Naive thymus-derived CD4-positive, alpha-beta T cell (primary cell): ENCODE measurements around the gene SACS. TPM values are rescaled to one million over a fixed set of nuclear protein-coding genes. Genes with fewer than 3 reads are reported as not detected.

Experiments used
- ATAC-seq: fragments of 150-1000 bp; cut with Tn5 transposase; 2 replicates; pipeline ENCODE4 v1.10.0; 2021; ENCODE audit warnings: mild to moderate bottlenecking, moderate library complexity
- CTCF ChIA-PET: fragments of 350-600 bp; sonication (Branson Sonifier 250); formaldehyde crosslinking; loops from one replicate; lab custom pipeline; 2021; ENCODE audit warnings: antibody characterized with exemption; lab: Charles Lee
- POLR2A ChIA-PET: fragments of 350-600 bp; sonication (Branson Sonifier 250); formaldehyde crosslinking; loops from one replicate; lab custom pipeline; 2021; ENCODE audit warnings: antibody characterized with exemption, inconsistent platforms; lab: Charles Lee
- DNase-seq, 9 donors: peaks; one replicate each; pipeline versions ENCODE4 v3.0.0 to v3.0.0-alpha.2; 2020 to 2022; ENCODE audit warnings: mixed read lengths in 1 of 9
- H3K27ac ChIP-seq: one replicate; pipeline ENCODE4 v1.7.0; 2013; ENCODE audit warnings: mild to moderate bottlenecking, low read depth, low read length, moderate library complexity
- H3K27me3 ChIP-seq, 2 donors: one replicate each; pipeline ENCODE4 v1.7.0; 2013; ENCODE audit warnings: low read length in 2 of 2, mild to moderate bottlenecking in 2 of 2, moderate library complexity in 2 of 2; ENCODE audit not compliant: control insufficient read depth in 2 of 2, insufficient read depth in 2 of 2
- H3K36me3 ChIP-seq, 3 experiments: 1 replicate in 2 of 3; 2 replicates in 1 of 3; pipeline ENCODE4 v1.7.0; 2013; ENCODE audit warnings: low read length in 3 of 3, mild to moderate bottlenecking in 3 of 3, moderate library complexity in 1 of 3; ENCODE audit not compliant: insufficient read depth in 3 of 3, control insufficient read depth in 2 of 3
- H3K4me1 ChIP-seq, 2 donors: one replicate each; pipeline ENCODE4 v1.7.0; 2013; ENCODE audit warnings: low read length in 2 of 2, mild to moderate bottlenecking in 2 of 2, moderate library complexity in 1 of 2; ENCODE audit not compliant: control insufficient read depth in 2 of 2, insufficient read depth in 2 of 2
- H3K4me3 ChIP-seq: 2 replicates; pipeline ENCODE4 v1.7.0; 2013; ENCODE audit warnings: mild to moderate bottlenecking, low read length
- H3K9me3 ChIP-seq, 3 experiments: 1 replicate in 2 of 3; 2 replicates in 1 of 3; pipeline ENCODE4 v1.7.0; 2013; ENCODE audit warnings: low read length in 3 of 3; ENCODE audit not compliant: control insufficient read depth in 2 of 3
- H3K27ac Mint-ChIP-seq, 9 donors: one replicate each; pipeline ENCODE4 v1.8.0; 2020 to 2022; ENCODE audit warnings: mixed read lengths in 9 of 9, mild to moderate bottlenecking in 8 of 9, moderate library complexity in 5 of 9, inconsistent platforms in 2 of 9
- H3K27me3 Mint-ChIP-seq, 5 donors: one replicate each; pipeline ENCODE4 v1.8.0; 2021 to 2022; ENCODE audit warnings: mixed read lengths in 5 of 5, mild to moderate bottlenecking in 1 of 5
- H3K36me3 Mint-ChIP-seq, 5 donors: one replicate each; pipeline ENCODE4 v1.8.0; 2020 to 2022; ENCODE audit warnings: mixed read lengths in 5 of 5, mild to moderate bottlenecking in 3 of 5, inconsistent platforms in 1 of 5
- H3K4me1 Mint-ChIP-seq, 7 donors: one replicate each; pipeline ENCODE4 v1.8.0; 2020 to 2022; ENCODE audit warnings: mixed read lengths in 7 of 7, mild to moderate bottlenecking in 3 of 7, inconsistent platforms in 1 of 7
- H3K4me3 Mint-ChIP-seq, 10 donors: one replicate each; pipeline ENCODE4 v1.8.0; 2020 to 2022; ENCODE audit warnings: mild to moderate bottlenecking in 10 of 10, mixed read lengths in 10 of 10, moderate library complexity in 6 of 10, inconsistent platforms in 2 of 10
- H3K9me3 Mint-ChIP-seq, 11 donors: one replicate each; pipeline ENCODE4 v1.8.0; 2020 to 2022; ENCODE audit warnings: mixed read lengths in 11 of 11, mild to moderate bottlenecking in 4 of 11, inconsistent platforms in 1 of 11, moderate library complexity in 1 of 11
- intact Hi-C, 2 donors: fragments of 100-400 bp; cut with micrococcal nuclease; formaldehyde crosslinking; loops; one replicate each; pipeline ENCODE4 v1.15.1; 2023
- polyA plus RNA-seq, 2 donors: library from polyadenylated mRNA; unstranded; fragments of 300-500 nt; fragmentation: Illumina TruSeq; gene quantifications; one replicate each; pipeline ENCODE4 v1.2.3, GENCODE V29; 2021
- total RNA-seq, 6 experiments: library from RNA in 5 of 6; stranded (reverse) in 5 of 6; gene quantifications; 1 replicate in 5 of 6; 2 replicates in 1 of 6; pipeline ENCODE4 v1.2.3 and lab custom pipeline; 2021 to 2026

The SACS gene
- total and polyA plus RNA-seq, 7 experiments from 2014 or later, result 3.7 to 31.7 (median 13.3) TPM

DNA sequence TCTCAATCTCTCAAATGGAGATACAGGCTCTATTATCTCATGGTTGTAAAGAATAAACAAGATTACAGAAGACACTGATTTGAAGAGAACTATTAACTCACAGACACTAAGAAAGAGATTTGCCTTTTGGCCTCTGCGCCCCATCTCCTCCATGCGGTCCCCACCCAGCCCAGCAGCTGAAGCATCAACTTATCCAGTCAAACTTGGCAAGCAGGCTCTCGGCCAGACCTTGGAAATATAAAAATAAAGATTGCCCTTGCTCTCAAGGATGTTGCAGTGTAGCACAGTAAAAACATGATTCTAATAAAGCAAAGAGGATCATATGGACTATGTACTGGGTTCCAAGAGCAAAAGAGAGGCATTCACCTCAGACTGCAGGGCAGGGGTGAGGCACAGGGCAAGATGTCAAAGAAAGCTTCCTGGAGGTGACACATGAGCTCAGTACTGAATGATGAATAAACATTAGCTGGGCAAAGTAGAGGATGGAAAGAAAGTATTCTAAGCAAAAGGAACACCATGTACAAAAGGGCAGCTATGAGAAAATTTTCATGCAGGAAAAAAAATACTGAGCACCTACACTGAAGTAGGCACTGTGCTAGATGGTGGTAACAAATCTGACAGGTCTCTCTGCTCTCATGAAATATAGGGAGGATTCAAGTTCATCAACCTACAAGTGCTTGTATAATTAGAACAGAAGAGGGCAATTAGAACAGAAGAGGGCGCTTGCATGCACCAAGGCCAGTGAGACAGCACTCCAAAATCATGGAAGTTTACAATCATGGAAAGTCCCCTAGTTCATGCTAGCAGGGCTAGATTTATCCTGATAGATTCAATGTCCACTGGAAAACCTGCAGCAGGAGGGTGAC lies 85.0 kb downstream of the SACS start:
- no peak overlapping the region for H3K27ac Mint-ChIP-seq

DNA sequence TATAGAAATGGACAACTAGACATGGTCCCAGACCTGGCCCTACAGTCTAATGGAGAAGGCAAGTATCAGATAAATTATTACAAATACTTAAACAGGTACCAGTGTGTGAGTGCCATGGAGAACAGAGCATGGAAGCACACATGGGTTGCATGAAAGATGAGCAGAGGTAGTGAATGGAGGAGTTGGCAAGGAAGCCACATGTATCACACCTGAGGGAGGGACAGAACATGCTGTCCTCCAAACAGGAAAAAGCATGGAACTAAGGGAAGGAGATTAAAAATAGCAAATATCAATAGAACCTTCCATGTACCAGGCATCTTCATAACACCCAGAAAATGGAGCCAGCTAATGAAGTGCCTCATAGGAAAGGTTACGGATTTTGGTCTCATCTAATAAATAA lies 85.9 kb downstream of the SACS start:
- Mint-ChIP-seq H3K36me3 (peaks cover 50 to 97% (median 97%) of the 10 kb centered on the region in 5 donors), H3K4me3 (no peak overlapping the region), H3K4me1 (peaks cover 0 to 9% (median 2%) of the 10 kb centered on the region in 7 donors), H3K27me3 (no peaks in the 10 kb centered on the region), H3K9me3 (peaks cover 0 to 60% (median 10%) of the 10 kb centered on the region in 11 donors), H3K27ac (no peak overlapping the region)
- ChIA-PET POLR2A (no interaction called here), CTCF (no interaction called here)
- no peaks in the 10 kb centered on the region for H3K9me3 ChIP-seq
- ATAC-seq (no peak), DNase-seq (no peak)
- no peaks in the 10 kb centered on the region for H3K27me3 ChIP-seq
- H3K4me3 ChIP-seq, result no peak overlapping the region
- no peak overlapping the region for H3K27ac ChIP-seq
- no peaks in the 10 kb centered on the region for H3K4me1 ChIP-seq
- intact Hi-C loops, result no loop called here
- H3K36me3 ChIP-seq, result peaks cover 0 to 41% (median 0%) of the 10 kb centered on the region in 3 experiments

More for the DNA sequence above, 85.0 kb downstream of the SACS start:
- no peaks in the 10 kb centered on the region for H3K27me3 ChIP-seq
- Mint-ChIP-seq H3K4me3 (no peak overlapping the region), H3K4me1 (peaks cover 0 to 15% (median 7%) of the 10 kb centered on the region in 7 donors), H3K36me3 (peaks cover 50 to 98% (median 97%) of the 10 kb centered on the region in 5 donors), H3K9me3 (peaks cover 0 to 52% (median 10%) of the 10 kb centered on the region in 11 donors), H3K27me3 (no peaks in the 10 kb centered on the region)
- ATAC-seq (no peak), DNase-seq (no peak)
- no peaks in the 10 kb centered on the region for H3K9me3 ChIP-seq
- H3K4me3 ChIP-seq, result no peak overlapping the region
- POLR2A ChIA-PET, result no interaction called here
- intact Hi-C loops, result no loop called here
- no peak overlapping the region for H3K27ac ChIP-seq
- peaks cover 0 to 49% (median 0%) of the 10 kb centered on the region in 3 experiments for H3K36me3 ChIP-seq
- no peaks in the 10 kb centered on the region for H3K4me1 ChIP-seq
- CTCF ChIA-PET, result no interaction called here

DNA sequence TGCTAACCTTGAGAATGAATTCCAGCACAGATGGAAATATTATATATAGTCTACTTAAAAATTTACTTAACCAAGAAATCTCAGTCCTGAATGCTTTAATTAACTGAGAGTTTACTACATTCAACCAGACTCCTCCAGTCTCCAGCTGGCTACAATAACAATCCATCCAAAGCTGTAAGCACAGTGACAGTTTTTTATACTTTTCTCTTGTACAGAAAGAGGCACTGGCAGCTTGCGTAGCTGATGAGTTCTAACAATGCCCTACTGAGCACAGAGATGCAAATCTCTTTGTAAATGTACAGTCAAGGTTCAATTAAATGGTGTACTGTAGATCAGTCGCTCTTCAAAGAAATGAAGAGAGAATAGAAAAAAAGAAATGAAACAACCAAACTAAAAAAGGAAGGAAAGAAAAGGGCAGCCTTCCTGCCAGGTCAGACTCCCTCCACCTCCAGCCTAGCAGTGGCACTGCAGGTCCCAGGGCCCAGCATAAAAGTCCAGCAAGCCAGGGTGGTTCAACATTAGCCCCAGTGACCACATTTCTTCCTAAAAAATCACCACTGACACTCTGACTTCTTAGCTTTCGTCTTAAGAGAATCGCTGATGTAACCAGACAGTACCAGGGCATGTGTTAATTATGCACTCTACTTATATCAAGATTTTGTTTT lies 88.4 kb downstream of the SACS start:
- Histone ChIP-seq H3K36me3 (peaks cover 0 to 42% (median 14%) of the 10 kb centered on the region in 3 experiments), H3K27me3 (no peaks in the 10 kb centered on the region), H3K9me3 (no peaks in the 10 kb centered on the region), H3K4me1 (no peaks in the 10 kb centered on the region), H3K27ac (no peak overlapping the region), H3K4me3 (no peak overlapping the region)
- H3K27me3 Mint-ChIP-seq, result no peaks in the 10 kb centered on the region
- CTCF ChIA-PET, result no interaction called here
- H3K9me3 Mint-ChIP-seq, result peaks cover 0 to 79% (median 12%) of the 10 kb centered on the region in 11 donors
- no peak for DNase-seq
- peaks cover 40 to 93% (median 89%) of the 10 kb centered on the region in 5 donors for H3K36me3 Mint-ChIP-seq
- no peak for ATAC-seq
- H3K4me1 Mint-ChIP-seq, result peaks cover 0 to 4% (median 2%) of the 10 kb centered on the region in 7 donors
- no peak overlapping the region for H3K27ac Mint-ChIP-seq
- H3K4me3 Mint-ChIP-seq, result no peak overlapping the region
- POLR2A ChIA-PET, result no interaction called here
- intact Hi-C loops, result no loop called here

DNA sequence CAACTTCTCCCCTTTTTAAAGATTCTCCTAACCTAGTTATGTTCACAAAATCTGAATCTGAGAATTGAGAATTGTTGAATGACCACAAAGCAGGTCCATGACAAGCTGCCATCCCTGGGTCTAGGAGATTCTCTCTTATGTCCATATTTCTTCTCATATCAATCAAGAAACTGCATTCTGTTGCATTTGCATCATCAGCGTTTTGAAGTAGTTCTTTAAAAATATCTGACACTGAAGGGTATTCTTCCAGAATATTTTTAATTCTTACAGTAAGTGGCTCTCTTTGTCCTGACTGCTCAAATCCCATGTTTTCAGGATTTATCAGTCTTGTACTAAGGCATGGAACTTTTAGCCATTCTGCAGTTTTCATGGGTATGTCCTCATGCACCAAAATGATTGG lies 94.3 kb downstream of the SACS start:
- H3K4me1 Mint-ChIP-seq, result no peaks in the 10 kb centered on the region
- DNase-seq (no peak), ATAC-seq (no peak)
- Histone ChIP-seq H3K9me3 (peaks cover 0 to 25% (median 4%) of the 10 kb centered on the region in 3 experiments), H3K36me3 (peaks cover 0 to 18% (median 14%) of the 10 kb centered on the region in 3 experiments), H3K4me3 (no peak overlapping the region), H3K27me3 (no peaks in the 10 kb centered on the region), H3K27ac (no peak overlapping the region), H3K4me1 (no peaks in the 10 kb centered on the region)
- ChIA-PET POLR2A (no interaction called here), CTCF (no interaction called here)
- no peaks in the 10 kb centered on the region for H3K27me3 Mint-ChIP-seq
- intact Hi-C loops, result no loop called here
- no peak overlapping the region for H3K4me3 Mint-ChIP-seq
- H3K9me3 Mint-ChIP-seq, result peaks cover 0 to 92% (median 24%) of the 10 kb centered on the region in 11 donors
- no peak overlapping the region for H3K27ac Mint-ChIP-seq
- peaks cover 3 to 69% (median 60%) of the 10 kb centered on the region in 5 donors for H3K36me3 Mint-ChIP-seq

DNA sequence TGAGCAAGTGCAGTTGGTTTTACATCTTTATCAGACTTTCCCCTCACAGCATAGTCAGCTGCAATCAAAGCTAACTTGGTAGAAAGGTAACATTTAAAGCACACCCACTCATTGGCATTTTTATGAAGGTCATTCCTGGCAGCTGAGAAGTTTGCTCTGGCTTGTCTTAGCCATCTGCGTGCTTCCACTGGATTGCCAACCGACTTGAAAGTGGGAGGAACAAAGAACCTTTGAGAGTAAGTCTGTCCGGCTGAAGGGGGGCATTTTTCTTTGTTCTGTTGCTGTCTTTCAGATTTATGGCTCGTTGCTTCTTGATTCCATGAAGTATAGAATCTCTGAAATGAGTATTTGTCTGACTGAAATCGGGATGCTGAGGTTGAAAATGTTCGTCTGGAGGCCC lies 103.1 kb downstream of the SACS start:
- intact Hi-C loops, result no loop called here
- Histone ChIP-seq H3K4me1 (no peaks in the 10 kb centered on the region), H3K4me3 (no peak overlapping the region), H3K27ac (no peak overlapping the region), H3K27me3 (no peaks in the 10 kb centered on the region), H3K36me3 (no peaks in the 10 kb centered on the region), H3K9me3 (peaks cover 0 to 46% (median 1%) of the 10 kb centered on the region in 3 experiments)
- Mint-ChIP-seq H3K9me3 (peaks cover 6 to 90% (median 35%) of the 10 kb centered on the region in 11 donors), H3K36me3 (peaks cover 16 to 37% (median 26%) of the 10 kb centered on the region in 5 donors), H3K27ac (no peak overlapping the region), H3K4me1 (peaks cover 0 to 2% (median 0%) of the 10 kb centered on the region in 7 donors), H3K4me3 (no peak overlapping the region), H3K27me3 (no peaks in the 10 kb centered on the region)
- no peak for ATAC-seq
- ChIA-PET POLR2A (no interaction called here), CTCF (no interaction called here)
- no peak for DNase-seq

DNA sequence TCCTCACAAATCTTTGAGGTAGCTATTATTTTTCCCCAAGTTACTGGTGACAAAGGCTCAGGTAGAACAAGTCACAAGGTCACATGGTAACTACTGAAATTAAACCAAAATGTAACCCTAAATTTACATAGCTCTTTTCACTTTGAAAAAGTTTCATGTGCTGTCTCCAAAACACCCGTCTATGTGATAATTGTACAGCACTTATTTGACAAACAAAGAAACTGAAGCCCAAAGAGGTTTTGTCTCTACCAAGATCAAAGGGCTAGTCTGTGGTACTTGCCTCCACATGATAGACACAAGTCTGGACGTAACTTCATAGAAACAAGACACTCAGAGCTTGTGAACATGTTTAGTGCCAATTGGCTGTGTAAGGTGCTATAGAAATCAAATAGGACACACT lies 108.3 kb downstream of the SACS start:
- ATAC-seq (no peak), DNase-seq (no peak)
- intact Hi-C loops, result no loop called here
- Mint-ChIP-seq H3K27me3 (no peaks in the 10 kb centered on the region), H3K36me3 (peaks cover 0 to 8% (median 5%) of the 10 kb centered on the region in 5 donors), H3K4me3 (no peak overlapping the region), H3K27ac (no peak overlapping the region), H3K4me1 (peaks cover 0 to 27% (median 0%) of the 10 kb centered on the region in 7 donors), H3K9me3 (peaks cover 0 to 39% (median 11%) of the 10 kb centered on the region in 11 donors)
- ChIA-PET POLR2A (no interaction called here), CTCF (no interaction called here)
- H3K27me3 ChIP-seq, result no peaks in the 10 kb centered on the region
- no peak overlapping the region for H3K4me3 ChIP-seq
- H3K4me1 ChIP-seq, result peaks cover 0 to 5% of the 10 kb centered on the region in 2 donors
- no peaks in the 10 kb centered on the region for H3K9me3 ChIP-seq
- no peaks in the 10 kb centered on the region for H3K36me3 ChIP-seq
- no peak overlapping the region for H3K27ac ChIP-seq
